GF-D8 (cell line): ENCODE data around the gene DDX55.
"Not testable (repeated sequence)": the region's sequence is repeated elsewhere in the genome, so short reads cannot be mapped to it uniquely, and the experiment has no call there.

Experiments
- DNase-seq: peaks from one replicate; lab custom pipeline; 2025; lab: John Stamatoyannopoulos, UW

The DDX55 gene

GRCh38 chr12:123601602-123602489 is at the start of gene DDX55:
Gene DDX55 (plus strand): TSS chr12:123602099. CDS start chr12:123602149, 50 bp downstream.
- DNase-seq: peak; percentile 48

DNA sequence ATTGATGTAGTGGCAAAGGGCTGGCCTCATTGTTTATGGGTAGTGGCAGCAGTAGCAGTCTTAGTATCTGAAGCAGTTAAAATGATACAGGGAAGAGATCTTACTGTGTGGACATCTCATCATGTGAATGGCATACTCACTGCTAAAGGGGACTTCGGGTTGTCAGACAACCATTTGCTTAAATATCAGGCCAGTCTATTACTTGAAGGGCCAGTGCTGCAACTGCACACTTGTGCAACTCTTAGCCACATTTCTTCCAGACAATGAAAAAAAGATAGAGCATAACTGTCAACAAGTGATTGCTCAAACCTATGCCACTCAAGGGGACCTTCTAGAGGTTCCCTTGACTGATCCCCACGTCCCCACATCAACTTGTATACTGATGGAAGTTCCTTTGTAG is 47.8 kb upstream of the DDX55 start:
- DNase-seq: peak; percentile 49

GRCh38 chr12:123554843-123555242 is 47.1 kb upstream of the DDX55 start:
- DNase-seq: not testable (repeated sequence)

GRCh38 chr12:123558487-123558886 is 43.4 kb upstream of the DDX55 start:
- not testable (repeated sequence) for DNase-seq

DNA sequence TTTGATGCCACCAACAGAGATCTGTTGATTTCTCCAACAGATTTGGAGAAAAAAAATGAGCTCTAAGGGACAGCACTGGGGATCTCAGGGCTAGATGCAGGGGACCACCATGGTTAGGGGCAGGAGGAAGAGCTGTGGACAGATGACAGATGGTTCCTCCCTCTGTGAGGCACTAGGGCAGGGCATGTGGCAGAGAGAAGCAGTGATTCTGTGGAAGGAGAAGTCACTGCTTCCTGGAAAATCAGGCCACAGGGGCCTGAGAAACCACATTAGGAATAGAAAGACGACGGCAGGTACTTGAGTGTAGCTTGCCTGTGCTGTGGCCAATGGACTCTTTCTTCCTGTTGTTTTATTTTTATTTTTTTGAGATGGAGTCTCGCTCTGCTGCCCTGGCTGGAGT is 42.4 kb upstream of the DDX55 start:
- peak; percentile 7 for DNase-seq

DNA sequence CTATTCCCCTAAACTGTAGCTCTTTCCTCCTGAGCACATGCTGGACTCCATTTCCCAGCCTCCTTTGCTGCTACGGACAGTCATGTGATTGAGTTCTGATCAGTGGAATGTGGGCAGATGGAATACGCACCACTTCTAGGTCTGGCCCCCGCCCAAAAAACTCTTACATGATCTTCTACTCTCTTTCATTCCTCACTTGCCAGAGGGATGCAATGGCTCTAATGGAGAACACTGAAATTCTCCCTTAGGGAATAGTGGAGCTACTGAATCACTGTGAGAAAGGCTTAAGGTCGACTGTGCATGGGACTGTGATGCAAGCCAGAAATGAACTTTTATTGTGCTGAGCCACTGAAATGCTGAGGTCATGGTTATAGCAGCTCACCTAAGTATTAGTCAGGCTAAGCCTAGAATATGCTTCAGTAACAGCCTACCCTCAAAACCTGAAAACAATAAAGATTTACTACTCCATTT is 30.5 kb upstream of the DDX55 start:
- no peak for DNase-seq

- no peak for DNase-seq
Measured at GRCh38 chr12:123572391-123572790, 29.5 kb upstream of the DDX55 start.

GRCh38 chr12:123573870-123574269 is 28.0 kb upstream of the DDX55 start:
- DNase-seq: no peak

DNA sequence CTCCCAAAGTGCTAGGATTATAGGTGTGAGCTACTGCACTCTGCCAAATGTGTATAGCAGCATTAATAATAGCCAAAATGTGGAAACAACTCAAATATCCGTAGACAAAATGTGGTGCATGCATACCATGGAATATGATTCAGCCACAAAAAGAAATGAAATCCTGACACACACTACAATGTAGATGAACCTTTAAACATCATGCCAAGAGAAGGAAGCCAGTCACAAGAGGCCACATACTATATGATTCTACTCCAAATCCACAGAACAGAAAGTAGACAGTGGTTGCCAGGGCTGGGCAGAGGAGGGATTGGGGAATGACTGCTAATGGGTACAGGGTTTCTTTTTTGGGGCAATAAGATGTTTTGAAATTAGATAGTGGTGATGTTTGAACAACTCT is 25.3 kb upstream of the DDX55 start:
- DNase-seq: no peak

GRCh38 chr12:123578243-123578642 is 23.7 kb upstream of the DDX55 start:
- DNase-seq: no peak

DNA sequence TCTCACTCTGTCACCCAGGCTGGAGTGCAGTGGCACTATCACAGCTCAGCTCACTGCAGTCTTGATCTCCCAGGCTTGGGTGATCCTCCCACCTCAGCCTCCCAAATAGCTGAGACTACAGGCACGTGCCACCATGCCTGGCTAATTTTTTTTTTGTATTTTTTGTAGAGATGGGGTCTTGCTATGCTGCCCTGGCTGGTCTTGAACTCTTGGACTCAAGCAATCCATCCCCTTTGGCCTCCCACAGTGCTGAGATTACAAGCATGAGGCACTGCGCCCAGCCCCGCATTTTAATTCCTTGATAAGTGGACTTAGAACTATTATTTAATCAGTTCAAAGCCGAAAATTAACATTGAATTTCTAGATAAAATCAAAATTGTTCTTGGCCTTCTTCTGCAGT is 23.1 kb upstream of the DDX55 start:
- not testable (repeated sequence) for DNase-seq

DNA sequence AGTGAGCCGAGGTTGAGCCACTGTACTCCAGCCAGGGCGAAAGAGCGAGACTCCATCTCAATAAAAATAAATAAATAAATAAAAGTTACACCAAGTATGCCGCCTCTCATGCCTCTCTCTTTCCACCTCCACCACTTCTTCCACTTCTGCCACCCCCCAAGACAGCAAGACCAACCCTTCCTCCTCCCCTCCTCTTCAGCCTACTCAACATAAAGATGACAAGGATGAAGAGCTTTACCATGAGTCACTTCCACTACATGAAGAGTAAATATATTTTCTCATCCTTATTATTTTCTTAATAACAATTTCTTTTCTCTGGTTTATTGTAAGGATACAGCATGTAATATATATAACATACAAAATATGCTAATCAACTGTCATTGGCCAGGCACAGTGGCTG is 21.1 kb upstream of the DDX55 start:
- no peak for DNase-seq

DNA sequence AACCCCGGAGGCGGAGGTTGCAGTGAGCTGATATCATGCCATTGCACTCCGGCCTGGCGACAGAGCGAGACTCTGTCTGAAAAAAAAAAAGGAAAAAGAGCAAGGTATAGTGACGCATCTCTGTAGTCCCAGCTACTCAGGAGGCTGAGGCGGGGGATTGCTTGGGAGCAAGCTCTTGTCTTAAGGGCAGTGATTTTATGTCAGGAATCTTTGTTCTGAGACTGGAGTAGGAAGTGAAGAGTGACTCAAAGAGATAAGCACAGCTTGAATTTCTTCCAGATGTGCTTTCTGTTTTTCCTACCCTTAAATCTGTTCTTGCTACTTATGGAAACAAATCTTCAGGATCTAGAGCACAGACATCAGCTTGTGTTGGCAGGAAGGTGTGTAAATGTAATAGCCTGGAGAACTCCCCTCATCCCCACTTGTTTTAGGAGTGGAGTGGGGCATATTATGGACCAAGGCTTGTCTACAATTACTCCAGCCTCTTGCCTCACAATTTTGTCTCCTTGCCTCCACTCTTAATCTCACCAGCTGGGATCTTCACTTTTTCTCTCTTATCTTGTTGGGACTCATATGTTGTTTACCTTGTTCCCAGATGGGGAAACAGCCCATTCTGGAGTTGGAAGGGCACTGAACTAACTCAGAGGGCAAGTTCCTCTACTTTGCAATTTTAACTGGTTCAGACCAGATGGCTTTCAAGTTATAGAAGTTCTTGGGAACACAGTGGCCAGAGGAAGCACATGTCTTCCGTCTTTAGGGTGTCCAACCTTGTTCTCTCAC is 10.0 kb upstream of the DDX55 start:
- no peak for DNase-seq

GRCh38 chr12:123595729-123596128 is 6.2 kb upstream of the DDX55 start:
- no peak for DNase-seq

DNA sequence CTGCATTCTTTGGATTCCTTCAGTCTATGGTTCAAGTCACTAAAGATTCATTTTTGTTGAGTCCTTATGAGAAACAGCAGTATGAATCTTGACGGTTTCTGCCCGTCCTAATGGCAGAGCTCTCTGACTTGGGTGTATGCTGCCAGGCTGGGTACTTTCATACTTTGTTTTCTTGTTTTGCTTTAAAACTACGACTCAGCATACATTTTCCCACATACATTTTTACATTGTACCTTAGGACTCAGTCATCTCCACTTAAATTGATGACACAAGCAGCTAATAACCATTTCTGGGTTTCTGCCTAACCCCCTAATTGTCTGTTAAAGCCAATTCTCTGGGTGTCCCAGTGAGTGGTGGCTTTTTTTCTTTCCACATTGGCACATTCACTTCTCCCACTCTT is 4.8 kb upstream of the DDX55 start:
- DNase-seq: no peak

GRCh38 chr12:123598522-123598921 is 3.4 kb upstream of the DDX55 start:
- DNase-seq: no peak

- no peak for DNase-seq
Measured at GRCh38 chr12:123599310-123599709, 2.6 kb upstream of the DDX55 start.

DNA sequence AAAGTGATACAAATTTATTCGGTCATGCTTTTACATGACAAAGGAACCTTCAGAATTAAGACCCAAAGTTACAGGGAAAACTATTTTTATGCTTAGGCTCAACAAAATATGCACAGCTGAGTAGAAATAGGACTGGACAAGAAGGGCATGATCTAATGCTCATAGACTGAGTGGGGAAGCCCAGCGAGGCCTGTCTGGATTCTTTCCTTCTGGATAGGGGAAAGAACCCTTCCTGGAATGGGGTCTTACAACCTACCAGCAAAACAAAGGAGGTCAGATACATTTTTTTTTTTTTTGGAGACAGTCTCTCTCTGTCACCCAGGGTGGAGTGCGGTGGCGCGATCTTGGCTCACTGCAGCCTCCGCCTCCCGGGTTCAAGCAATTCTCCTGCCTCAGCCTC is 2.2 kb upstream of the DDX55 start:
- no peak for DNase-seq

DNA sequence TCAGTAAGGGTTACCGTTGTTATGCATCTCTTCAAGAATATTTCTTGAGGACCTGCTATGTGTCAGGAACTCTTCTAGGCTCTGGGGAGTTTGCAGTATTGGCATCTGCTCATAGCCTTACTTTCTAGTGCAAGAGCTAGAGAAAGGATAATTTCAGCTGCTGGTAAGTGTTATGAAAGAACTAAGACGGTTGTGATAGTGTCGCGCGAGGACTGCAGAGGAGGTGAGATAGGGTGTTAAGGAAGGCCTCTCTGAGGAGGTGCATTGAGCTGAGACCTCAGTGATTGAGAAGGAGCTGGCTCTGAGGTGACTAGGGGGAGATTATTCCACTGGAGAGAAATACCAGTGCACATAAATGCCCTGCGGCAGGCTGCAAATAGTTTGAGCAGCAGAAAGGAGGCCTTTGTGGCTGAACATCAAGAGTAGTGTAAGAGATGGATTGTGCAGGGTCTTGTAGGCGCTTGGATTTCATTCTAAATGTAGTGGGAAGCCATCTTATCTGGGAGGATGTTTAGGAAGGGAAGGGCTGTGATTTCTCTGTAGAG is 824 bp downstream of the DDX55 start:
- DNase-seq: peak; percentile 43

- not testable (repeated sequence) for DNase-seq
Measured at GRCh38 chr12:123603495-123603894, 1.6 kb downstream of the DDX55 start.

- DNase-seq: no peak
Measured at GRCh38 chr12:123607756-123608155, 5.9 kb downstream of the DDX55 start.

DNA sequence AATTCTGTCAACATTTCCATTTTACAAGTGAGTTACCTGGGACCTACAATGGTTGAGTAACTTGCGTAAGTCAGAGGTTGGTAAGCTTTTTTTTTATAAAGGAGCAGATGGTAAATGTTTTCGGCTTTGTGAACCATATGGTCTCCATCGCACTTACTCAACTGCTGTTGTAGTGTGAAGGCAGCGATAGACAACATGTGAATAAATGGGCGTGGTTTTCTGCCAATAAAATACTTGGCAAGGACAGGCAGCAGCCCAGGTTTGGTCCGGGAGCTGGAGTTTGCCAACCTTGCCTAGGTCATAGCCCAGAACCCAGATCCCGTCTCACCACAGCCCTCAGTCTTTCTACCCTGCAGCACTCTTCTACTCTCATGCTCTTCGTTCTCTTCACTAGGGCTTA is 6.3 kb downstream of the DDX55 start:
- DNase-seq: no peak

- DNase-seq: no peak
Measured at GRCh38 chr12:123614110-123614509, 12.2 kb downstream of the DDX55 start.
